A549 (cell line): Measurements from ENCODE around the gene HOXA2. TPM values are rescaled to one million over a fixed set of nuclear protein-coding genes. Genes with fewer than 3 reads are reported as not detected.

Experiments
- ATAC-seq, 2 experiments: fragments of 200-7000 bp in 1 of 2; fragments of >200 bp in 1 of 2; cut with Nextera tagmentation in 1 of 2; cut with Tn5 transposase in 1 of 2; 3 replicates each; pipeline versions ENCODE4 v1.8.0 to v1.9.1; 2018 to 2020; ENCODE audit warnings: mild to moderate bottlenecking in 1 of 2, moderate library complexity in 1 of 2
- CTCF ChIA-PET: fragments of 300-600 bp; sonication (Branson Sonifier 250); formaldehyde crosslinking; extraction: SDS; loops from one replicate; lab custom pipeline; 2021; ENCODE audit warnings: antibody characterized with exemption, inconsistent platforms; lab: Yijun Ruan, JAX
- POLR2A ChIA-PET: fragments of 350-600 bp; formaldehyde crosslinking; extraction: SDS; loops from one replicate; lab custom pipeline; 2021; ENCODE audit warnings: antibody characterized with exemption, inconsistent platforms; lab: Yijun Ruan, JAX
- DNase-seq, 2 experiments: peaks; one replicate each; pipeline versions ENCODE4 v3.0.0 to v3.0.0-alpha.2; 2011 to 2016; ENCODE audit warnings: low read depth in 1 of 2, low spot score in 1 of 2
- FAIRE-seq: peaks from 2 replicates; lab custom pipeline; 2011; peaks lifted over from hg19 to GRCh38; lab: Jason Lieb, UNC
- H3K27ac ChIP-seq, 2 experiments: fragments of >200 bp; sonication (Bioruptor Twin); formaldehyde crosslinking; 3 replicates each; pipeline ENCODE4 v1.5.1; 2016 to 2017
- H3K4me1 ChIP-seq: fragments of >200 bp; sonication (Bioruptor Twin); formaldehyde crosslinking; 3 replicates; pipeline ENCODE4 v1.6.1; 2016
- H3K4me2 ChIP-seq: fragments of >200 bp; sonication (Bioruptor Twin); formaldehyde crosslinking; 3 replicates; pipeline ENCODE4 v1.6.1; 2016
- H3K4me3 ChIP-seq: fragments of >200 bp; sonication (Bioruptor Twin); formaldehyde crosslinking; 3 replicates; pipeline ENCODE4 v1.5.1; 2016
- H3K9me3 ChIP-seq: fragments of >200 bp; sonication (Bioruptor Twin); formaldehyde crosslinking; 3 replicates; pipeline ENCODE4 v1.6.1; 2016
- ATOH8 ChIP-seq: fragments of 250-450 bp; sonication (Bioruptor Pico); IDR thresholded peaks from 2 replicates; pipeline ENCODE4 v1.5.0; 2020; ENCODE audit warnings: low read depth, mild to moderate bottlenecking, moderate library complexity
- CBX8 ChIP-seq: fragments of 200-600 bp; sonication (generic); IDR thresholded peaks from 2 replicates; pipeline ENCODE4 v1.6.1; 2016
- CEBPB ChIP-seq, 2 experiments: fragments of >200 bp in 1 of 2; sonication (Bioruptor Twin) in 1 of 2; formaldehyde crosslinking in 1 of 2; IDR thresholded peaks; 2 replicates each; pipeline ENCODE4 v1.6.1; 2012 to 2016
- FOSL2 ChIP-seq, 2 experiments: fragments of 450-650 bp in 1 of 2; fragments of >200 bp in 1 of 2; sonication (Bioruptor Twin) in 1 of 2; formaldehyde crosslinking; IDR thresholded peaks; 2 replicates each; pipeline versions ENCODE4 v1.5.0 to v1.6.1; 2016 to 2020; ENCODE audit warnings: mild to moderate bottlenecking in 1 of 2, moderate library complexity in 1 of 2
- HES2 ChIP-seq: fragments of >200 bp; sonication (Bioruptor Twin); formaldehyde crosslinking; IDR thresholded peaks from 2 replicates; pipeline ENCODE4 v1.6.1; 2016
- HOXB5 ChIP-seq: fragments of 250-450 bp; sonication (Bioruptor Pico); IDR thresholded peaks from 2 replicates; pipeline ENCODE4 v1.5.0; 2020; ENCODE audit warnings: mild to moderate bottlenecking, moderate library complexity
- KDM5A ChIP-seq: fragments of 200-600 bp; sonication (generic); IDR thresholded peaks from 2 replicates; pipeline ENCODE4 v1.6.1; 2016; ENCODE audit warnings: antibody characterized with exemption, mild to moderate bottlenecking
- MAFK ChIP-seq: fragments of 450-650 bp; IDR thresholded peaks from 2 replicates; pipeline ENCODE4 v1.6.1; 2014; ENCODE audit not compliant: partially characterized antibody
- MAZ ChIP-seq: fragments of 150-350 bp; IDR thresholded peaks from 2 replicates; pipeline ENCODE4 v1.6.1; 2014; ENCODE audit warnings: antibody characterized with exemption, low read depth, low read length, borderline replicate concordance
- SREBF2 ChIP-seq: fragments of 450-650 bp; IDR thresholded peaks from 2 replicates; pipeline ENCODE4 v1.6.1; 2014; ENCODE audit warnings: mild to moderate bottlenecking, moderate library complexity
- TFCP2L1 ChIP-seq: fragments of 250-450 bp; sonication (Bioruptor Pico); IDR thresholded peaks from 2 replicates; pipeline ENCODE4 v1.5.0; 2021; ENCODE audit warnings: mild to moderate bottlenecking
- WGBS: methylation state at CpG from one replicate; pipeline ENCODE4 v1.1.6; 2017; ENCODE audit errors: missing lambda C conversion rate; 5-methylcytosine and 5-hydroxymethylcytosine counted together
- polyA plus RNA-seq, 4 experiments: library from polyadenylated mRNA; depleted of rRNA in 3 of 4; stranded (reverse); fragments of >200 nt; fragmentation: RNase III in 1 of 4; extraction: RNeasy Plus Mini Kit Qiagen cat#74134 plus additional on column Dnase treatment in 1 of 4; gene quantifications; 2 replicates in 3 of 4; 3 replicates in 1 of 4; pipeline ENCODE4 v1.2.3, GENCODE V29; 2011 to 2017
- TF ChIP-seq, protein P1 (sequence below): fragments of 150-350 bp; IDR thresholded peaks from 2 replicates; pipeline ENCODE4 v1.6.1; 2014; ENCODE audit warnings: low read depth, mild to moderate bottlenecking, low read length
- TF ChIP-seq, protein P2 (sequence below): fragments of 250-450 bp; sonication (Bioruptor Pico); IDR thresholded peaks from 2 replicates; pipeline ENCODE4 v1.5.0; 2021; ENCODE audit warnings: mild to moderate bottlenecking, moderate library complexity, borderline replicate concordance
- TF ChIP-seq, protein P3 (sequence below): fragments of 200-600 bp; sonication (generic); IDR thresholded peaks from 2 replicates; pipeline ENCODE4 v1.6.1; 2016; ENCODE audit warnings: antibody characterized with exemption, mild to moderate bottlenecking, moderate library complexity
- TF ChIP-seq, protein P4 (sequence below): IDR thresholded peaks from 2 replicates; pipeline ENCODE4 v1.6.1; 2012

The HOXA2 gene
- polyA plus RNA-seq, 2 of the 4 experiments (the other 2 are of a cell fraction): 1.3 to 2.1 TPM

- Histone ChIP-seq H3K4me3 (peak overlapping the region; percentile 72), H3K9me3 (no peaks in the 10 kb centered on the region), H3K4me1 (peaks cover 30% of the 10 kb centered on the region), H3K4me2 (peak overlapping the region; percentile 88), H3K27ac (peak overlapping the region; percentile 92 to 98)
- 24% methylated on average over 5 of the region's 6 CpGs for WGBS
- FAIRE-seq (no peak), ATAC-seq (no peak), DNase-seq (peak in 1 of 2 experiments; percentile 73)
- ChIA-PET CTCF (interaction anchor here (0.9 to 3.0 kb wide), 7 partner anchors 12 to 429 kb away, joined by 3 to 17 read pairs (median 4); partner anchors contain the start of genes HOXA1 and HOXA5), POLR2A (interaction anchor here (0.9 to 1.8 kb wide), 3 partner anchors 10 to 15 kb away, joined by 3 to 10 read pairs (median 6); partner anchors contain the start of gene HOXA1)
- TF ChIP-seq, protein P1, sequence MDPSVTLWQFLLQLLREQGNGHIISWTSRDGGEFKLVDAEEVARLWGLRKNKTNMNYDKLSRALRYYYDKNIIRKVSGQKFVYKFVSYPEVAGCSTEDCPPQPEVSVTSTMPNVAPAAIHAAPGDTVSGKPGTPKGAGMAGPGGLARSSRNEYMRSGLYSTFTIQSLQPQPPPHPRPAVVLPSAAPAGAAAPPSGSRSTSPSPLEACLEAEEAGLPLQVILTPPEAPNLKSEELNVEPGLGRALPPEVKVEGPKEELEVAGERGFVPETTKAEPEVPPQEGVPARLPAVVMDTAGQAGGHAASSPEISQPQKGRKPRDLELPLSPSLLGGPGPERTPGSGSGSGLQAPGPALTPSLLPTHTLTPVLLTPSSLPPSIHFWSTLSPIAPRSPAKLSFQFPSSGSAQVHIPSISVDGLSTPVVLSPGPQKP: no peak
- peak; percentile 53 for TF ChIP-seq FOSL2 (IDR thresholded peaks at IDR 0.05)
- peak; percentile 79 for TF ChIP-seq FOSL2 (CRISPR knock-in tag; IDR thresholded peaks at IDR 0.05)
These were observed 8.7 kb upstream of the HOXA2 start for GRCh38 chr7:27111042-27111750.

GRCh38 chr7:27110186-27111031 is 7.9 kb upstream of the HOXA2 start:
- Histone ChIP-seq H3K4me2 (peak overlapping the region; percentile 88), H3K4me1 (peaks cover 30% of the 10 kb centered on the region), H3K27ac (peak overlapping the region; percentile 92 to 98), H3K9me3 (no peaks in the 10 kb centered on the region), H3K4me3 (peak overlapping the region; percentile 72)
- POLR2A ChIA-PET: interaction anchor here (0.9 to 1.8 kb wide), 3 partner anchors 11 to 14 kb away, joined by 3 to 10 read pairs (median 6); partner anchors contain the start of gene HOXA1
- FAIRE-seq (no peak), ATAC-seq (no peak), DNase-seq (peak in 1 of 2 experiments; percentile 51)
- CTCF ChIA-PET: interaction anchor here (0.9 to 3.0 kb wide), 8 partner anchors 11 to 428 kb away, joined by 3 to 17 read pairs (median 4); partner anchors contain the start of genes HOXA1 and HOXA5
- 79% methylated on average over 50 of the region's 66 CpGs for WGBS
- TF ChIP-seq HES2 (no peak), ATOH8 (CRISPR knock-in tag) (0 out of 2 replicates have a peak, but pooled peaks have one; percentile 12), MAZ (no peak), KDM5A (no peak), SREBF2 (no peak), CEBPB (IDR thresholded peaks at IDR 0.05) (0 out of 4 replicates have a peak, but pooled peaks of 1 of the 2 experiments have one; percentile 3), CBX8 (no peak), MAFK (peak; percentile 26), TFCP2L1 (CRISPR knock-in tag) (no peak), HOXB5 (no peak)
- TF ChIP-seq, protein P2, sequence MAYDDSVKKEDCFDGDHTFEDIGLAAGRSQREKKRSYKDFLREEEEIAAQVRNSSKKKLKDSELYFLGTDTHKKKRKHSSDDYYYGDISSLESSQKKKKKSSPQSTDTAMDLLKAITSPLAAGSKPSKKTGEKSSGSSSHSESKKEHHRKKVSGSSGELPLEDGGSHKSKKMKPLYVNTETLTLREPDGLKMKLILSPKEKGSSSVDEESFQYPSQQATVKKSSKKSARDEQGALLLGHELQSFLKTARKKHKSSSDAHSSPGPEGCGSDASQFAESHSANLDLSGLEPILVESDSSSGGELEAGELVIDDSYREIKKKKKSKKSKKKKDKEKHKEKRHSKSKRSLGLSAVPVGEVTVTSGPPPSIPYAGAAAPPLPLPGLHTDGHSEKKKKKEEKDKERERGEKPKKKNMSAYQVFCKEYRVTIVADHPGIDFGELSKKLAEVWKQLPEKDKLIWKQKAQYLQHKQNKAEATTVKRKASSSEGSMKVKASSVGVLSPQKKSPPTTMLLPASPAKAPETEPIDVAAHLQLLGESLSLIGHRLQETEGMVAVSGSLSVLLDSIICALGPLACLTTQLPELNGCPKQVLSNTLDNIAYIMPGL (CRISPR knock-in tag): no peak
- TF ChIP-seq, protein P3, sequence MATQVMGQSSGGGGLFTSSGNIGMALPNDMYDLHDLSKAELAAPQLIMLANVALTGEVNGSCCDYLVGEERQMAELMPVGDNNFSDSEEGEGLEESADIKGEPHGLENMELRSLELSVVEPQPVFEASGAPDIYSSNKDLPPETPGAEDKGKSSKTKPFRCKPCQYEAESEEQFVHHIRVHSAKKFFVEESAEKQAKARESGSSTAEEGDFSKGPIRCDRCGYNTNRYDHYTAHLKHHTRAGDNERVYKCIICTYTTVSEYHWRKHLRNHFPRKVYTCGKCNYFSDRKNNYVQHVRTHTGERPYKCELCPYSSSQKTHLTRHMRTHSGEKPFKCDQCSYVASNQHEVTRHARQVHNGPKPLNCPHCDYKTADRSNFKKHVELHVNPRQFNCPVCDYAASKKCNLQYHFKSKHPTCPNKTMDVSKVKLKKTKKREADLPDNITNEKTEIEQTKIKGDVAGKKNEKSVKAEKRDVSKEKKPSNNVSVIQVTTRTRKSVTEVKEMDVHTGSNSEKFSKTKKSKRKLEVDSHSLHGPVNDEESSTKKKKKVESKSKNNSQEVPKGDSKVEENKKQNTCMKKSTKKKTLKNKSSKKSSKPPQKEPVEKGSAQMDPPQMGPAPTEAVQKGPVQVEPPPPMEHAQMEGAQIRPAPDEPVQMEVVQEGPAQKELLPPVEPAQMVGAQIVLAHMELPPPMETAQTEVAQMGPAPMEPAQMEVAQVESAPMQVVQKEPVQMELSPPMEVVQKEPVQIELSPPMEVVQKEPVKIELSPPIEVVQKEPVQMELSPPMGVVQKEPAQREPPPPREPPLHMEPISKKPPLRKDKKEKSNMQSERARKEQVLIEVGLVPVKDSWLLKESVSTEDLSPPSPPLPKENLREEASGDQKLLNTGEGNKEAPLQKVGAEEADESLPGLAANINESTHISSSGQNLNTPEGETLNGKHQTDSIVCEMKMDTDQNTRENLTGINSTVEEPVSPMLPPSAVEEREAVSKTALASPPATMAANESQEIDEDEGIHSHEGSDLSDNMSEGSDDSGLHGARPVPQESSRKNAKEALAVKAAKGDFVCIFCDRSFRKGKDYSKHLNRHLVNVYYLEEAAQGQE: no peak
- TF ChIP-seq, protein P4, sequence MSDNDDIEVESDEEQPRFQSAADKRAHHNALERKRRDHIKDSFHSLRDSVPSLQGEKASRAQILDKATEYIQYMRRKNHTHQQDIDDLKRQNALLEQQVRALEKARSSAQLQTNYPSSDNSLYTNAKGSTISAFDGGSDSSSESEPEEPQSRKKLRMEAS: peak; percentile 23; the same call in 1 of the 2 replicates
